Measurements from ENCODE around the gene SPPL3. TPM values are rescaled to one million over a fixed set of nuclear protein-coding genes. Genes with fewer than 3 reads are reported as not detected.

Gene SPPL3
- total RNA-seq, 2 experiments from 2014 or later = 21.3 to 24.2 TPM

DNA sequence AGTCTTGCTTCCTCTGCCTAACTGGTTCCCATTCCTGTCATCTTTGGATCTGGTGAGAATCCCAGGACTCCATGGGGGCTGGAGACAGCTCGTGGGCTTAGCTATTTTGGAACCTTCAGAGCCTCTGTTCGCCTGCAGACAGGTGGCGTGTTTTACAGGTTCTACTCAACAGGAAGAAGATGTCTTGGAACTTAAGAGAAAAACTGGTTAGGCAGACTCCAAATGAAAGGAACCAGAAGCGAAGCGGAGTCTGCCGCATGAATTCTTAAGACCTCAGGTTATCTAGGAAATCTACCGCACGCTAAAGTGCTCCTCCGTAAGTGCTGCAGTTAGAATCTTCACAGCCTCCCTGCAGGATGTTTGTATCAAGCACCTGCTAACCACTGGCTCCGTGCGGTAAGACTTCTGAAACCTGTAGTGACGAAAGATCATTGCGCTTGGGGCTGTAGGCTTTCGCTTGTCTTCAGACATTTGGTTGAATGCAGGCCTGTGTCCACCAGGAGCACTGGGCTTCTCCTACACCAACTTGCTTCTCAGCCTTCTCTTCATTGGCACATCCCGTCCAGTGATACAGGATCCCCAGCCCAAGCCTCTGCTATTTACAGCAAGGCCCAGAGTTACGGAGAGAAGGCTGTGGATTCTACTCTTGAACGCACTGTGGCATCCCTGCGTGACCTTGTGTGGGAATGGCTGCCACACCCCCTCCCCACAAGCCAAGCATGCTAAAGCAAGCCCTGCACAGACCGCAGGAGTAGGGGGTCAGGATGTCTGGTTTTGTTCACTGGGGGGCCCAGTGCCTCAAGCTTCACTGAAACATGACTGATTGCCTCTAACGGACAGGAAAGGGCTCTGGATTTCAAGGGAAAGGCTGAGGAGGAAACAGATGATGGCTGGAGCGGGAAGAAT lies 143.6 kb downstream of the SPPL3 start:
- no peak for ATAC-seq
- Mint-ChIP-seq H3K36me3 (peaks cover 4% of the 10 kb centered on the region), H3K4me3 (no peak overlapping the region), H3K4me1 (no peaks in the 10 kb centered on the region), H3K27ac (no peak overlapping the region), H3K9me3 (ENCODE audit: low read depth) (no peaks in the 10 kb centered on the region), H3K27me3 (no peaks in the 10 kb centered on the region)
- CTCF ChIA-PET = interaction anchor here (1.0 to 1.3 kb wide), 2 partner anchors 112 to 211 kb away, joined by 3 read pairs; no protein-coding TSS in a partner anchor
- no peak for DNase-seq

GRCh38 chr12:120759591-120760348 lies 144.4 kb downstream of the SPPL3 start:
- no peaks in the 10 kb centered on the region for H3K4me1 Mint-ChIP-seq
- no peak overlapping the region for H3K27ac Mint-ChIP-seq
- H3K36me3 Mint-ChIP-seq = peaks cover 10% of the 10 kb centered on the region
- H3K4me3 Mint-ChIP-seq = no peak overlapping the region
- ATAC-seq = no peak
- peaks cover 4% of the 10 kb centered on the region for H3K9me3 Mint-ChIP-seq (ENCODE audit: low read depth)
- DNase-seq = no peak
- no peaks in the 10 kb centered on the region for H3K27me3 Mint-ChIP-seq
- CTCF ChIA-PET = no interaction called here

- H3K27me3 Mint-ChIP-seq = no peaks in the 10 kb centered on the region
- H3K36me3 Mint-ChIP-seq = peaks cover 10% of the 10 kb centered on the region
- CTCF ChIA-PET = interaction anchor here (1.1 kb wide), 1 partner anchor 16 kb away, joined by 5 read pairs; no protein-coding TSS in a partner anchor
- peaks cover 4% of the 10 kb centered on the region for H3K9me3 Mint-ChIP-seq (ENCODE audit: low read depth)
- DNase-seq (no peak), ATAC-seq (no peak)
- no peak overlapping the region for H3K27ac Mint-ChIP-seq
- H3K4me1 Mint-ChIP-seq = no peaks in the 10 kb centered on the region
- H3K4me3 Mint-ChIP-seq = no peak overlapping the region
Observed at GRCh38 chr12:120758798-120759590, 145.2 kb downstream of the SPPL3 start.

- Mint-ChIP-seq H3K4me1 (no peaks in the 10 kb centered on the region), H3K9me3 (ENCODE audit: low read depth) (peaks cover 6% of the 10 kb centered on the region), H3K4me3 (no peak overlapping the region), H3K36me3 (peaks cover 11% of the 10 kb centered on the region), H3K27ac (no peak overlapping the region), H3K27me3 (no peaks in the 10 kb centered on the region)
- DNase-seq (no peak), ATAC-seq (no peak)
- CTCF ChIA-PET = interaction anchor here (1.1 kb wide), 1 partner anchor 17 kb away, joined by 5 read pairs; no protein-coding TSS in a partner anchor
Observed at GRCh38 chr12:120757949-120758348, 146.2 kb downstream of the SPPL3 start.

DNA sequence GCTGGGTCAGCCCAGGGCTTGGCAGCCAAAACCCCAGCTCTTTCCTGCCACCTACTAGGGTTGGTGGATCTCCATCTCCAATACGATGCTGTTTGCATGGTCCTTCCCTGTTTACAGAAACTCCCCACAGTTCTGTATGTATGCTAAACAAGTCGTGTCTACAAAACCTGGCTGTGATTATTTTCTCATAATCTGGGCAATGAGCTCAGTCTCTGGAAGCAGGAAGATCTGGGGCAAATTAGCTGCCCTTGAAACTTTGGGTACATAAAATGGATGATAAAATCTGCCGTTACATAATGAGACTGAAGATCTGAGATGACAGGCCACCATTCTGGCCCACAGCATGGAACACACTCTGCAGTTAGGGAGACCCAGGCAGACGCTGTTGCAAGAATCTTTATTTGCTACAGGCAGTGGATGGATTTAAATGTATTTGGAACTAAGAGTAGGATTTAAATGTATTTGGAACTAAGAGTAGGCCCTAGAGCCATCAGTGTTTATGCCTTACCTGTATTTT lies 146.9 kb downstream of the SPPL3 start:
- no peak overlapping the region for H3K4me3 Mint-ChIP-seq
- CTCF ChIA-PET = interaction anchor here (1.0 to 1.1 kb wide), 2 partner anchors 18 to 214 kb away, joined by 3 to 5 read pairs; no protein-coding TSS in a partner anchor

GRCh38 chr12:120755269-120755668 lies 148.9 kb downstream of the SPPL3 start:
- Mint-ChIP-seq H3K4me3 (no peak overlapping the region), H3K27ac (no peak overlapping the region), H3K4me1 (no peaks in the 10 kb centered on the region), H3K36me3 (peaks cover 7% of the 10 kb centered on the region), H3K9me3 (ENCODE audit: low read depth) (peaks cover 6% of the 10 kb centered on the region), H3K27me3 (no peaks in the 10 kb centered on the region)
- DNase-seq (no peak), ATAC-seq (no peak)
- CTCF ChIA-PET = no interaction called here

More for the DNA sequence above, 146.9 kb downstream of the SPPL3 start:
- peaks cover 11% of the 10 kb centered on the region for H3K36me3 Mint-ChIP-seq
- no peaks in the 10 kb centered on the region for H3K27me3 Mint-ChIP-seq
- H3K4me1 Mint-ChIP-seq = no peaks in the 10 kb centered on the region
- no peak for DNase-seq
- no peak overlapping the region for H3K27ac Mint-ChIP-seq
- ATAC-seq = no peak
- H3K9me3 Mint-ChIP-seq (ENCODE audit: low read depth) = peaks cover 6% of the 10 kb centered on the region

- ATAC-seq (no peak), DNase-seq (no peak)
- H3K9me3 Mint-ChIP-seq (ENCODE audit: low read depth) = peaks cover 6% of the 10 kb centered on the region
- no peak overlapping the region for H3K4me3 Mint-ChIP-seq
- H3K27ac Mint-ChIP-seq = no peak overlapping the region
- CTCF ChIA-PET = no interaction called here
- H3K36me3 Mint-ChIP-seq = peaks cover 7% of the 10 kb centered on the region
- H3K27me3 Mint-ChIP-seq = no peaks in the 10 kb centered on the region
- no peaks in the 10 kb centered on the region for H3K4me1 Mint-ChIP-seq
Observed at GRCh38 chr12:120754792-120755191, 149.4 kb downstream of the SPPL3 start.

DNA sequence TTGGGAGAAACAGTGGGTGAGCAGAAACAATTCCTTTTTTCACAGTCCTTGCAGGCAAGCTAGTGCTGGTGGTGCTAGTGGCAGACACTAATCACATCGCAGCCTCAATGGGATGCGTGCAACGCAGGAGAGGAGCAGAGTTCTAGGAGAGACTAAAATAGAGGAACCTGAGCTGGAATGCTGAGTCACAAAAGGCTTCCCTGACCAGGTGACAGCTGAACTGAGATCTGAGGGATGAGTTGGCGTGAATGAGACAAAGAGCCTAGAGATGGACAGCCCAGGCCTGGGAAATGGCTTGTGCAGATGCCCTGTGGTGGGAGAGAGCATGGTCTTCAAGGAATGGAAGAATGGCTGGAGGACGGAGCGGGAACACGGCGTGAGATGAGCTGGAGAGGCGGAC lies 152.8 kb downstream of the SPPL3 start:
- no peak for DNase-seq
- H3K36me3 Mint-ChIP-seq = peaks cover 7% of the 10 kb centered on the region
- no peaks in the 10 kb centered on the region for H3K27me3 Mint-ChIP-seq
- peaks cover 6% of the 10 kb centered on the region for H3K9me3 Mint-ChIP-seq (ENCODE audit: low read depth)
- H3K4me1 Mint-ChIP-seq = no peaks in the 10 kb centered on the region
- H3K27ac Mint-ChIP-seq = no peak overlapping the region
- CTCF ChIA-PET = interaction anchor here (1.6 kb wide), 1 partner anchor 220 kb away, joined by 7 read pairs; no protein-coding TSS in a partner anchor
- no peak for ATAC-seq
- no peak overlapping the region for H3K4me3 Mint-ChIP-seq

GRCh38 chr12:120750806-120751205 lies 153.4 kb downstream of the SPPL3 start:
- peaks cover 7% of the 10 kb centered on the region for H3K36me3 Mint-ChIP-seq
- peaks cover 6% of the 10 kb centered on the region for H3K9me3 Mint-ChIP-seq (ENCODE audit: low read depth)
- DNase-seq (no peak), ATAC-seq (no peak)
- no peaks in the 10 kb centered on the region for H3K27me3 Mint-ChIP-seq
- CTCF ChIA-PET = no interaction called here
- no peaks in the 10 kb centered on the region for H3K4me1 Mint-ChIP-seq
- no peak overlapping the region for H3K27ac Mint-ChIP-seq
- no peak overlapping the region for H3K4me3 Mint-ChIP-seq

- Mint-ChIP-seq H3K4me3 (no peak overlapping the region), H3K27ac (no peak overlapping the region), H3K36me3 (peaks cover 1% of the 10 kb centered on the region), H3K9me3 (ENCODE audit: low read depth) (peaks cover 2% of the 10 kb centered on the region), H3K27me3 (no peaks in the 10 kb centered on the region), H3K4me1 (no peaks in the 10 kb centered on the region)
- ATAC-seq (no peak), DNase-seq (no peak)
- CTCF ChIA-PET = interaction anchor here (0.8 to 1.7 kb wide), 2 partner anchors 100 to 222 kb away, joined by 3 to 7 read pairs; no protein-coding TSS in a partner anchor
Observed at GRCh38 chr12:120749256-120749655, 154.9 kb downstream of the SPPL3 start.

DNA sequence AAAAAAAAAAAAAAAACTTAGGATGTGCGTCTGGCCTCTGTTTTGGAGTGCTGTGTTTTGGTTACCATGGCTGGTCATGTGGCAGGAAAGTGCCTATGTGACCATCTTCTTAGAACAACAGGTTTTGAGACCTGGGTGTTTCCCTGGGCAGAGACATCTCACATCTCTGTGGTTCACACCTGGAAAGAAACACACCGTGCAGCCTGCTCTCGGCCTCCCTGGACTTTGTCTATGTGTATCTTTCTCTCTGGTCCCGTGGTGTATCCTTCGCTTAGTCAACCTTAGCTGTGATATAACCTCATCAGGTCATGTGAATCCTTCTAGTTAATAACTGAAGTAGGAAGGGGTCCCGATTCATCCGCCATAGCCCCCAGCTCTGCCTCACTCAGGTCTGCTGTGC lies 155.9 kb downstream of the SPPL3 start:
- Mint-ChIP-seq H3K4me3 (no peak overlapping the region), H3K4me1 (no peaks in the 10 kb centered on the region), H3K36me3 (no peaks in the 10 kb centered on the region), H3K9me3 (ENCODE audit: low read depth) (no peaks in the 10 kb centered on the region), H3K27ac (no peak overlapping the region), H3K27me3 (no peaks in the 10 kb centered on the region)
- DNase-seq (no peak), ATAC-seq (no peak)
- CTCF ChIA-PET = no interaction called here

- Mint-ChIP-seq H3K4me3 (no peak overlapping the region), H3K4me1 (no peaks in the 10 kb centered on the region)
Observed at GRCh38 chr12:120744922-120745493, 159.2 kb downstream of the SPPL3 start.

More at GRCh38 chr12:120744922-120745493, 159.2 kb downstream of the SPPL3 start:
- Mint-ChIP-seq H3K9me3 (ENCODE audit: low read depth) (no peaks in the 10 kb centered on the region), H3K27me3 (no peaks in the 10 kb centered on the region), H3K27ac (no peak overlapping the region), H3K36me3 (no peaks in the 10 kb centered on the region)
- no peak for DNase-seq
- ATAC-seq = no peak
- CTCF ChIA-PET = interaction anchor here (1.8 kb wide), 1 partner anchor 97 kb away, joined by 5 read pairs; no protein-coding TSS in a partner anchor

All from activated CD8-positive, alpha-beta memory T cell treated with anti-CD3 and anti-CD28 coated beads, Interleukin-2, amount 10 ng/mL, durations not matched to agents 7 days and 5 days (primary cell).